WTC11 (cell line): ENCODE data around the gene RAB26. TPM values are rescaled to one million over a fixed set of nuclear protein-coding genes. Genes with fewer than 3 reads are reported as not detected.

Experiments used
- ESRRA ChIP-seq: sonication (generic); formaldehyde crosslinking; IDR thresholded peaks from 2 replicates; pipeline ENCODE4 v1.8.1; 2022; ENCODE audit warnings: mild to moderate bottlenecking, missing genetic modification reagents, borderline replicate concordance
- FOXJ3 ChIP-seq: sonication (generic); formaldehyde crosslinking; IDR thresholded peaks from 2 replicates; pipeline ENCODE4 v1.9.0; 2021; ENCODE audit warnings: missing genetic modification reagents, mild to moderate bottlenecking, borderline replicate concordance
- FOXP1 ChIP-seq: sonication (generic); formaldehyde crosslinking; IDR thresholded peaks from 2 replicates; pipeline ENCODE4 v1.8.0; 2022; ENCODE audit warnings: missing genetic modification reagents, mild to moderate bottlenecking, moderate library complexity, borderline replicate concordance
- IRF2 ChIP-seq: sonication (generic); formaldehyde crosslinking; IDR thresholded peaks from 2 replicates; pipeline ENCODE4 v1.8.0; 2022; ENCODE audit warnings: low read depth, missing genetic modification reagents, borderline replicate concordance
- NFYB ChIP-seq: sonication (generic); formaldehyde crosslinking; conservative IDR thresholded peaks from 2 replicates; pipeline ENCODE4 v1.8.0; 2022; ENCODE audit warnings: low read depth, missing genetic modification reagents
- NR1H2 ChIP-seq: sonication (generic); formaldehyde crosslinking; IDR thresholded peaks from 2 replicates; pipeline ENCODE4 v1.9.0; 2021; ENCODE audit warnings: mild to moderate bottlenecking, moderate library complexity, missing genetic modification reagents
- NR3C1 ChIP-seq: sonication (generic); formaldehyde crosslinking; conservative IDR thresholded peaks from 2 replicates; pipeline ENCODE4 v1.8.1; 2023; ENCODE audit warnings: low read depth, mild to moderate bottlenecking, missing genetic modification reagents
- SMAD3 ChIP-seq: sonication (generic); formaldehyde crosslinking; IDR thresholded peaks from 2 replicates; pipeline ENCODE4 v1.8.0; 2022; ENCODE audit warnings: missing genetic modification reagents, mild to moderate bottlenecking, borderline replicate concordance
- SOX15 ChIP-seq: fragments of 250-450 bp; sonication (Bioruptor Pico); IDR thresholded peaks from 2 replicates; pipeline ENCODE4 v1.9.0; 2021; ENCODE audit warnings: mild to moderate bottlenecking
- TCF7 ChIP-seq: sonication (generic); formaldehyde crosslinking; IDR thresholded peaks from 2 replicates; pipeline ENCODE4 v1.8.0; 2022; ENCODE audit warnings: mild to moderate bottlenecking, low read depth, missing genetic modification reagents, moderate library complexity
- TP53 ChIP-seq: sonication (generic); formaldehyde crosslinking; IDR thresholded peaks from 2 replicates; pipeline ENCODE4 v1.8.1; 2023; ENCODE audit warnings: mild to moderate bottlenecking, missing genetic modification reagents
- ZBTB21 ChIP-seq: sonication (generic); formaldehyde crosslinking; IDR thresholded peaks from 2 replicates; pipeline ENCODE4 v1.8.1; 2023; ENCODE audit warnings: mild to moderate bottlenecking, missing genetic modification reagents, borderline replicate concordance
- ZNF219 ChIP-seq: sonication (generic); formaldehyde crosslinking; IDR thresholded peaks from 2 replicates; pipeline ENCODE4 v1.8.0; 2023; ENCODE audit warnings: missing genetic modification reagents, mild to moderate bottlenecking, borderline replicate concordance
- ZNF317 ChIP-seq: sonication (generic); formaldehyde crosslinking; IDR thresholded peaks from 2 replicates; pipeline ENCODE4 v1.8.1; 2023; ENCODE audit warnings: low read depth, mild to moderate bottlenecking, moderate library complexity, missing genetic modification reagents, borderline replicate concordance
- total RNA-seq: library from RNA; stranded (reverse); gene quantifications from 3 replicates; pipeline ENCODE4 v1.2.3, GENCODE V29; 2021
- TF ChIP-seq, protein P1 (sequence below): fragments of 250-450 bp; sonication (Bioruptor Pico); IDR thresholded peaks from 2 replicates; pipeline ENCODE4 v1.9.0; 2021; ENCODE audit warnings: mild to moderate bottlenecking
- TF ChIP-seq, protein P2 (sequence below): fragments of 250-450 bp; sonication (Bioruptor Pico); IDR thresholded peaks from 2 replicates; pipeline ENCODE4 v1.8.0; 2021; ENCODE audit warnings: mild to moderate bottlenecking
- TF ChIP-seq, protein P3 (sequence below): fragments of 250-450 bp; sonication (Bioruptor Pico); IDR thresholded peaks from 2 replicates; pipeline ENCODE4 v2.1.2; 2022; ENCODE audit warnings: mild to moderate bottlenecking, moderate library complexity
- TF ChIP-seq, protein P4 (sequence below): sonication (generic); formaldehyde crosslinking; IDR thresholded peaks from 2 replicates; pipeline ENCODE4 v1.8.0; 2023; ENCODE audit warnings: mild to moderate bottlenecking, missing genetic modification reagents
- TF ChIP-seq, protein P5 (sequence below): sonication (generic); formaldehyde crosslinking; conservative IDR thresholded peaks from 2 replicates; pipeline ENCODE4 v1.8.1; 2022; ENCODE audit warnings: mild to moderate bottlenecking, missing genetic modification reagents
- TF ChIP-seq, protein P6 (sequence below): sonication (generic); formaldehyde crosslinking; IDR thresholded peaks from 2 replicates; pipeline ENCODE4 v1.8.1; 2023; ENCODE audit warnings: mild to moderate bottlenecking, missing genetic modification reagents
- TF ChIP-seq, protein P7 (sequence below): sonication (generic); formaldehyde crosslinking; IDR thresholded peaks from 2 replicates; pipeline ENCODE4 v1.8.1; 2023; ENCODE audit warnings: mild to moderate bottlenecking, moderate library complexity, missing genetic modification reagents
- TF ChIP-seq, protein P8 (sequence below): sonication (generic); formaldehyde crosslinking; conservative IDR thresholded peaks from 2 replicates; pipeline ENCODE4 v1.8.1; 2023; ENCODE audit warnings: mild to moderate bottlenecking, low read depth, missing genetic modification reagents, moderate library complexity
- TF ChIP-seq, protein P9 (sequence below): sonication (generic); formaldehyde crosslinking; IDR thresholded peaks from 2 replicates; pipeline ENCODE4 v1.8.1; 2022; ENCODE audit warnings: mild to moderate bottlenecking, missing genetic modification reagents, moderate library complexity, borderline replicate concordance

RAB26 gene
- total RNA-seq, 1 experiment from 2014 or later = 7.3 TPM

DNA sequence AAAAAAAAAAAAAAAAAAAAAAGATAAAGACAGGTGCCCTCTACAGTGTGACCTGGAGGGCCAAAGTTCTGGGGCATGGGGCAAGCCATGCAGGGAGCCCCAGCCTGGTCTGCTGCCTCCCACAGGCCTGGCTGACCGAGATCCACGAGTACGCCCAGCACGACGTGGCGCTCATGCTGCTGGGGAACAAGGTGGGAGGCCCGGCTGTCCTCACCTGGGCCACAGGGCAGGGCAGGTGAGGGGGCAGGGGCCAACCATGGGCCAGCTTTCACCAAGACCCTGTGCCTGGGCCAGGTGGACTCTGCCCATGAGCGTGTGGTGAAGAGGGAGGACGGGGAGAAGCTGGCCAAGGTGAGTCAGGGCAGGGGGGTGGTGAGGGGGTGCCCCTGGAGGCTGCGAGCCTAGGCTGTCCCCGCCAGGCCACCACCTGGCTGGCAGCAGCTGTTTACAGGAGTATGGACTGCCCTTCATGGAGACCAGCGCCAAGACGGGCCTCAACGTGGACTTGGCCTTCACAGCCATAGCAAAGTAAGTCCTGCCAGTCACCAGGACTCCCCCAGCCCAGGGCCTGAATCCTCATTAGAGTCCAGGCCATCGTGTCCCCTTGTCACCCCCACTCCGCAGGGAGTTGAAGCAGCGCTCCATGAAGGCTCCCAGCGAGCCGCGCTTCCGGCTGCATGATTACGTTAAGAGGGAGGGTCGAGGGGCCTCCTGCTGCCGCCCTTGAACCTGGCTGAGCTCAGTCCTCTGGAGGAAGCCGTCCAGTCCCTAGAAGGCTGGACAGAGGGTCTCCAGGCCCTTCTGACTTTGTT lies 4.5 kb downstream of the RAB26 start (continued):
- TF ChIP-seq, protein P1, sequence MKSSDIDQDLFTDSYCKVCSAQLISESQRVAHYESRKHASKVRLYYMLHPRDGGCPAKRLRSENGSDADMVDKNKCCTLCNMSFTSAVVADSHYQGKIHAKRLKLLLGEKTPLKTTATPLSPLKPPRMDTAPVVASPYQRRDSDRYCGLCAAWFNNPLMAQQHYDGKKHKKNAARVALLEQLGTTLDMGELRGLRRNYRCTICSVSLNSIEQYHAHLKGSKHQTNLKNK = no peak
- TF ChIP-seq, protein P2, sequence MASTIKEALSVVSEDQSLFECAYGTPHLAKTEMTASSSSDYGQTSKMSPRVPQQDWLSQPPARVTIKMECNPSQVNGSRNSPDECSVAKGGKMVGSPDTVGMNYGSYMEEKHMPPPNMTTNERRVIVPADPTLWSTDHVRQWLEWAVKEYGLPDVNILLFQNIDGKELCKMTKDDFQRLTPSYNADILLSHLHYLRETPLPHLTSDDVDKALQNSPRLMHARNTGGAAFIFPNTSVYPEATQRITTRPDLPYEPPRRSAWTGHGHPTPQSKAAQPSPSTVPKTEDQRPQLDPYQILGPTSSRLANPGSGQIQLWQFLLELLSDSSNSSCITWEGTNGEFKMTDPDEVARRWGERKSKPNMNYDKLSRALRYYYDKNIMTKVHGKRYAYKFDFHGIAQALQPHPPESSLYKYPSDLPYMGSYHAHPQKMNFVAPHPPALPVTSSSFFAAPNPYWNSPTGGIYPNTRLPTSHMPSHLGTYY = peak; percentile 74; the same call in 1 of the 2 replicates
- TF ChIP-seq SOX15 (no peak), ZBTB21 (CRISPR knock-in tag) (0 out of 2 replicates have a peak, but pooled peaks have one; percentile 53), NR1H2 (CRISPR knock-in tag) (no peak), ESRRA (CRISPR knock-in tag) (no peak; the same call in 1 of the 2 replicates), NFYB (CRISPR knock-in tag) (no peak), ZNF317 (CRISPR knock-in tag) (0 out of 2 replicates have a peak, but pooled peaks have one; percentile 6), FOXP1 (CRISPR knock-in tag) (no peak), FOXJ3 (CRISPR knock-in tag) (no peak), TP53 (CRISPR knock-in tag) (no peak), ZNF219 (CRISPR knock-in tag) (no peak), SMAD3 (CRISPR knock-in tag) (no peak), NR3C1 (CRISPR knock-in tag) (no peak), IRF2 (CRISPR knock-in tag) (no peak), TCF7 (CRISPR knock-in tag) (no peak)
- TF ChIP-seq, protein P3, sequence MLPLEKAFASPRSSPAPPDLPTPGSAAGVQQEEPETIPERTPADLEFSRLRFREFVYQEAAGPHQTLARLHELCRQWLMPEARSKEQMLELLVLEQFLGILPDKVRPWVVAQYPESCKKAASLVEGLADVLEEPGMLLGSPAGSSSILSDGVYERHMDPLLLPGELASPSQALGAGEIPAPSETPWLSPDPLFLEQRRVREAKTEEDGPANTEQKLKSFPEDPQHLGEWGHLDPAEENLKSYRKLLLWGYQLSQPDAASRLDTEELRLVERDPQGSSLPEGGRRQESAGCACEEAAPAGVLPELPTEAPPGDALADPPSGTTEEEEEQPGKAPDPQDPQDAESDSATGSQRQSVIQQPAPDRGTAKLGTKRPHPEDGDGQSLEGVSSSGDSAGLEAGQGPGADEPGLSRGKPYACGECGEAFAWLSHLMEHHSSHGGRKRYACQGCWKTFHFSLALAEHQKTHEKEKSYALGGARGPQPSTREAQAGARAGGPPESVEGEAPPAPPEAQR = no peak
- TF ChIP-seq, protein P4, sequence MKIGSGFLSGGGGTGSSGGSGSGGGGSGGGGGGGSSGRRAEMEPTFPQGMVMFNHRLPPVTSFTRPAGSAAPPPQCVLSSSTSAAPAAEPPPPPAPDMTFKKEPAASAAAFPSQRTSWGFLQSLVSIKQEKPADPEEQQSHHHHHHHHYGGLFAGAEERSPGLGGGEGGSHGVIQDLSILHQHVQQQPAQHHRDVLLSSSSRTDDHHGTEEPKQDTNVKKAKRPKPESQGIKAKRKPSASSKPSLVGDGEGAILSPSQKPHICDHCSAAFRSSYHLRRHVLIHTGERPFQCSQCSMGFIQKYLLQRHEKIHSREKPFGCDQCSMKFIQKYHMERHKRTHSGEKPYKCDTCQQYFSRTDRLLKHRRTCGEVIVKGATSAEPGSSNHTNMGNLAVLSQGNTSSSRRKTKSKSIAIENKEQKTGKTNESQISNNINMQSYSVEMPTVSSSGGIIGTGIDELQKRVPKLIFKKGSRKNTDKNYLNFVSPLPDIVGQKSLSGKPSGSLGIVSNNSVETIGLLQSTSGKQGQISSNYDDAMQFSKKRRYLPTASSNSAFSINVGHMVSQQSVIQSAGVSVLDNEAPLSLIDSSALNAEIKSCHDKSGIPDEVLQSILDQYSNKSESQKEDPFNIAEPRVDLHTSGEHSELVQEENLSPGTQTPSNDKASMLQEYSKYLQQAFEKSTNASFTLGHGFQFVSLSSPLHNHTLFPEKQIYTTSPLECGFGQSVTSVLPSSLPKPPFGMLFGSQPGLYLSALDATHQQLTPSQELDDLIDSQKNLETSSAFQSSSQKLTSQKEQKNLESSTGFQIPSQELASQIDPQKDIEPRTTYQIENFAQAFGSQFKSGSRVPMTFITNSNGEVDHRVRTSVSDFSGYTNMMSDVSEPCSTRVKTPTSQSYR (CRISPR knock-in tag) = no peak
- TF ChIP-seq, protein P5, sequence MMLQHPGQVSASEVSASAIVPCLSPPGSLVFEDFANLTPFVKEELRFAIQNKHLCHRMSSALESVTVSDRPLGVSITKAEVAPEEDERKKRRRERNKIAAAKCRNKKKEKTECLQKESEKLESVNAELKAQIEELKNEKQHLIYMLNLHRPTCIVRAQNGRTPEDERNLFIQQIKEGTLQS (CRISPR knock-in tag) = no peak
- TF ChIP-seq, protein P6, sequence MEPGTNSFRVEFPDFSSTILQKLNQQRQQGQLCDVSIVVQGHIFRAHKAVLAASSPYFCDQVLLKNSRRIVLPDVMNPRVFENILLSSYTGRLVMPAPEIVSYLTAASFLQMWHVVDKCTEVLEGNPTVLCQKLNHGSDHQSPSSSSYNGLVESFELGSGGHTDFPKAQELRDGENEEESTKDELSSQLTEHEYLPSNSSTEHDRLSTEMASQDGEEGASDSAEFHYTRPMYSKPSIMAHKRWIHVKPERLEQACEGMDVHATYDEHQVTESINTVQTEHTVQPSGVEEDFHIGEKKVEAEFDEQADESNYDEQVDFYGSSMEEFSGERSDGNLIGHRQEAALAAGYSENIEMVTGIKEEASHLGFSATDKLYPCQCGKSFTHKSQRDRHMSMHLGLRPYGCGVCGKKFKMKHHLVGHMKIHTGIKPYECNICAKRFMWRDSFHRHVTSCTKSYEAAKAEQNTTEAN (CRISPR knock-in tag) = no peak; the same call in 1 of the 2 replicates
- TF ChIP-seq, protein P7, sequence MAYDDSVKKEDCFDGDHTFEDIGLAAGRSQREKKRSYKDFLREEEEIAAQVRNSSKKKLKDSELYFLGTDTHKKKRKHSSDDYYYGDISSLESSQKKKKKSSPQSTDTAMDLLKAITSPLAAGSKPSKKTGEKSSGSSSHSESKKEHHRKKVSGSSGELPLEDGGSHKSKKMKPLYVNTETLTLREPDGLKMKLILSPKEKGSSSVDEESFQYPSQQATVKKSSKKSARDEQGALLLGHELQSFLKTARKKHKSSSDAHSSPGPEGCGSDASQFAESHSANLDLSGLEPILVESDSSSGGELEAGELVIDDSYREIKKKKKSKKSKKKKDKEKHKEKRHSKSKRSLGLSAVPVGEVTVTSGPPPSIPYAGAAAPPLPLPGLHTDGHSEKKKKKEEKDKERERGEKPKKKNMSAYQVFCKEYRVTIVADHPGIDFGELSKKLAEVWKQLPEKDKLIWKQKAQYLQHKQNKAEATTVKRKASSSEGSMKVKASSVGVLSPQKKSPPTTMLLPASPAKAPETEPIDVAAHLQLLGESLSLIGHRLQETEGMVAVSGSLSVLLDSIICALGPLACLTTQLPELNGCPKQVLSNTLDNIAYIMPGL (CRISPR knock-in tag) = 0 out of 2 replicates have a peak, but pooled peaks have one; percentile 6
- TF ChIP-seq, protein P8, sequence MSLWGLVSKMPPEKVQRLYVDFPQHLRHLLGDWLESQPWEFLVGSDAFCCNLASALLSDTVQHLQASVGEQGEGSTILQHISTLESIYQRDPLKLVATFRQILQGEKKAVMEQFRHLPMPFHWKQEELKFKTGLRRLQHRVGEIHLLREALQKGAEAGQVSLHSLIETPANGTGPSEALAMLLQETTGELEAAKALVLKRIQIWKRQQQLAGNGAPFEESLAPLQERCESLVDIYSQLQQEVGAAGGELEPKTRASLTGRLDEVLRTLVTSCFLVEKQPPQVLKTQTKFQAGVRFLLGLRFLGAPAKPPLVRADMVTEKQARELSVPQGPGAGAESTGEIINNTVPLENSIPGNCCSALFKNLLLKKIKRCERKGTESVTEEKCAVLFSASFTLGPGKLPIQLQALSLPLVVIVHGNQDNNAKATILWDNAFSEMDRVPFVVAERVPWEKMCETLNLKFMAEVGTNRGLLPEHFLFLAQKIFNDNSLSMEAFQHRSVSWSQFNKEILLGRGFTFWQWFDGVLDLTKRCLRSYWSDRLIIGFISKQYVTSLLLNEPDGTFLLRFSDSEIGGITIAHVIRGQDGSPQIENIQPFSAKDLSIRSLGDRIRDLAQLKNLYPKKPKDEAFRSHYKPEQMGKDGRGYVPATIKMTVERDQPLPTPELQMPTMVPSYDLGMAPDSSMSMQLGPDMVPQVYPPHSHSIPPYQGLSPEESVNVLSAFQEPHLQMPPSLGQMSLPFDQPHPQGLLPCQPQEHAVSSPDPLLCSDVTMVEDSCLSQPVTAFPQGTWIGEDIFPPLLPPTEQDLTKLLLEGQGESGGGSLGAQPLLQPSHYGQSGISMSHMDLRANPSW (CRISPR knock-in tag) = no peak
- TF ChIP-seq, protein P9, sequence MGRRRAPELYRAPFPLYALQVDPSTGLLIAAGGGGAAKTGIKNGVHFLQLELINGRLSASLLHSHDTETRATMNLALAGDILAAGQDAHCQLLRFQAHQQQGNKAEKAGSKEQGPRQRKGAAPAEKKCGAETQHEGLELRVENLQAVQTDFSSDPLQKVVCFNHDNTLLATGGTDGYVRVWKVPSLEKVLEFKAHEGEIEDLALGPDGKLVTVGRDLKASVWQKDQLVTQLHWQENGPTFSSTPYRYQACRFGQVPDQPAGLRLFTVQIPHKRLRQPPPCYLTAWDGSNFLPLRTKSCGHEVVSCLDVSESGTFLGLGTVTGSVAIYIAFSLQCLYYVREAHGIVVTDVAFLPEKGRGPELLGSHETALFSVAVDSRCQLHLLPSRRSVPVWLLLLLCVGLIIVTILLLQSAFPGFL (CRISPR knock-in tag) = no peak
